ENCODE measurements around the gene C1orf198. TPM values are rescaled to one million over a fixed set of nuclear protein-coding genes. Genes with fewer than 3 reads are reported as not detected.
A peak's percentile ranks its signal among the peaks of the same experiment; 100 is the strongest.
"Not testable (repeated sequence)": the region's sequence is repeated elsewhere in the genome, so short reads cannot be mapped to it uniquely, and the experiment has no call there.

C1orf198 gene
- total RNA-seq, 1 donor from 2014 or later: 16.3 TPM

- DNase-seq (ENCODE audit: low spot score in 2 of 2) (peak in 1 of 2 donors; percentile 19), FAIRE-seq (no peak)
Observed at GRCh38 chr1:230864441-230864840, 3.9 kb downstream of the C1orf198 start.

- FAIRE-seq (no peak), DNase-seq (ENCODE audit: low spot score in 2 of 2) (peak in 1 of 2 donors; percentile 22)
Observed at GRCh38 chr1:230863449-230863848, 4.9 kb downstream of the C1orf198 start.

GRCh38 chr1:230861970-230862595, 6.2 kb downstream of the C1orf198 start:
- FAIRE-seq: no peak
- no peak for DNase-seq (ENCODE audit: low spot score in 2 of 2)

- no peak for DNase-seq (ENCODE audit: low spot score in 2 of 2)
- FAIRE-seq: no peak
Observed at GRCh38 chr1:230861489-230861888, 6.8 kb downstream of the C1orf198 start.

GRCh38 chr1:230860617-230861384, 7.5 kb downstream of the C1orf198 start:
- FAIRE-seq: no peak

GRCh38 chr1:230858918-230859729, 9.2 kb downstream of the C1orf198 start:
- no peak for FAIRE-seq
- peak in 1 of 2 donors; percentile 50 for DNase-seq (ENCODE audit: low spot score in 2 of 2)

More at GRCh38 chr1:230860617-230861384, 7.5 kb downstream of the C1orf198 start:
- DNase-seq (ENCODE audit: low spot score in 2 of 2): no peak

- no peak for FAIRE-seq
- DNase-seq (ENCODE audit: low spot score in 2 of 2): no peak
Observed at GRCh38 chr1:230858236-230858820, 10.0 kb downstream of the C1orf198 start.

- DNase-seq (ENCODE audit: low spot score in 2 of 2) (no peak), FAIRE-seq (no peak)
Observed at GRCh38 chr1:230857822-230858221, 10.5 kb downstream of the C1orf198 start.

GRCh38 chr1:230857077-230857476, 11.2 kb downstream of the C1orf198 start:
- FAIRE-seq (no peak), DNase-seq (ENCODE audit: low spot score in 2 of 2) (peak in 1 of 2 donors; percentile 32)

GRCh38 chr1:230855886-230856285, 12.4 kb downstream of the C1orf198 start:
- no peak for FAIRE-seq
- peak in 1 of 2 donors; percentile 21 for DNase-seq (ENCODE audit: low spot score in 2 of 2)

- no peak for FAIRE-seq
Observed at GRCh38 chr1:230854423-230854822, 13.9 kb downstream of the C1orf198 start.

GRCh38 chr1:230853731-230854130, 14.6 kb downstream of the C1orf198 start:
- FAIRE-seq (no peak), DNase-seq (ENCODE audit: low spot score in 2 of 2) (no peak)

More at GRCh38 chr1:230854423-230854822, 13.9 kb downstream of the C1orf198 start:
- DNase-seq (ENCODE audit: low spot score in 2 of 2): no peak

- no peak for FAIRE-seq
Observed at GRCh38 chr1:230852959-230853358, 15.4 kb downstream of the C1orf198 start.

GRCh38 chr1:230851291-230851691, 17.0 kb downstream of the C1orf198 start:
- FAIRE-seq (no peak), DNase-seq (ENCODE audit: low spot score in 2 of 2) (no peak)

More at GRCh38 chr1:230852959-230853358, 15.4 kb downstream of the C1orf198 start:
- no peak for DNase-seq (ENCODE audit: low spot score in 2 of 2)

GRCh38 chr1:230850547-230850946, 17.8 kb downstream of the C1orf198 start:
- FAIRE-seq: no peak
- DNase-seq (ENCODE audit: low spot score in 2 of 2): no peak

GRCh38 chr1:230849451-230850224, 18.7 kb downstream of the C1orf198 start:
- no peak for FAIRE-seq
- peak in 1 of 2 donors; percentile 61 for DNase-seq (ENCODE audit: low spot score in 2 of 2)

- DNase-seq (ENCODE audit: low spot score in 2 of 2) (no peak), FAIRE-seq (no peak)
Observed at GRCh38 chr1:230848235-230848634, 20.1 kb downstream of the C1orf198 start.

- DNase-seq (ENCODE audit: low spot score in 2 of 2); FAIRE-seq: not testable (repeated sequence)
Observed at GRCh38 chr1:230845184-230845583, 23.1 kb downstream of the C1orf198 start.

GRCh38 chr1:230844561-230844960, 23.8 kb downstream of the C1orf198 start:
- FAIRE-seq (no peak), DNase-seq (ENCODE audit: low spot score in 2 of 2) (no peak)

Measured in frontal cortex (tissue), 4 donors.